Measurements from ENCODE around the gene SPATA25.
"Not testable (repeated sequence)": the region's sequence is repeated elsewhere in the genome, so short reads cannot be mapped to it uniquely, and the experiment has no call there.

Gene SPATA25

DNA sequence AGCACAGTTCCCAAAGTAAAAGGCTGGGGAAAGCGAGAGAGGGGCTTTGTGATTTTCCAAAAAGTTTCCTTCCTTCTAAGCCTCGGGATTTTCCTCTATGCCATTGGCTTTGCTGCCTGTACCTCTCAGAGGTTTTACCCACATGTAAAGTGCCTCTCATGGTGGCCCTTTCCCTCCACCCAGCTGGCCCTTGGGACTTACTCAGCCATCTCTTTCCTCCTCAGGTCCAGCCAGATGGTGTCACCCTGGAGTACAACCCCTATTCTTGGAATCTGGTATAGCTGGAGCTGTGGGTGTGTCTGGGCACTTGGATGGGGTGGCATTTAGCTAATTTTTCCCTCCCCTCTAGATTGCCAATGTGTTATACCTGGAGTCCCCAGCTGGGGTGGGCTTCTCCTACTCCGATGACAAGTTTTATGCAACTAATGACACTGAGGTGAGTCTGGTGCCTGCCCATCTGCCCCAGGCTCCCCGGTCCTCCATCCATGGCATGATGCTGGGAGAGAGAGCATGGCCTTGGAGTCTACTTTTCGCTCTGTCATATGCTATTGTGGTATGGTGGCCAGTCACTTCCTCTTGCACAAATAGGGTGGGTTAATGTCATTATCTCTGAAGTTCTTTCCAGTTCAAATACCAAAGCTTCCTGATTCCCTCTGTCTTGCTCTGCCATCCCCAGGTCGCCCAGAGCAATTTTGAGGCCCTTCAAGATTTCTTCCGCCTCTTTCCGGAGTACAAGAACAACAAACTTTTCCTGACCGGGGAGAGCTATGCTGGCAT, 4.8 kb upstream of the SPATA25 start:
- no peak for DNase-seq

DNA sequence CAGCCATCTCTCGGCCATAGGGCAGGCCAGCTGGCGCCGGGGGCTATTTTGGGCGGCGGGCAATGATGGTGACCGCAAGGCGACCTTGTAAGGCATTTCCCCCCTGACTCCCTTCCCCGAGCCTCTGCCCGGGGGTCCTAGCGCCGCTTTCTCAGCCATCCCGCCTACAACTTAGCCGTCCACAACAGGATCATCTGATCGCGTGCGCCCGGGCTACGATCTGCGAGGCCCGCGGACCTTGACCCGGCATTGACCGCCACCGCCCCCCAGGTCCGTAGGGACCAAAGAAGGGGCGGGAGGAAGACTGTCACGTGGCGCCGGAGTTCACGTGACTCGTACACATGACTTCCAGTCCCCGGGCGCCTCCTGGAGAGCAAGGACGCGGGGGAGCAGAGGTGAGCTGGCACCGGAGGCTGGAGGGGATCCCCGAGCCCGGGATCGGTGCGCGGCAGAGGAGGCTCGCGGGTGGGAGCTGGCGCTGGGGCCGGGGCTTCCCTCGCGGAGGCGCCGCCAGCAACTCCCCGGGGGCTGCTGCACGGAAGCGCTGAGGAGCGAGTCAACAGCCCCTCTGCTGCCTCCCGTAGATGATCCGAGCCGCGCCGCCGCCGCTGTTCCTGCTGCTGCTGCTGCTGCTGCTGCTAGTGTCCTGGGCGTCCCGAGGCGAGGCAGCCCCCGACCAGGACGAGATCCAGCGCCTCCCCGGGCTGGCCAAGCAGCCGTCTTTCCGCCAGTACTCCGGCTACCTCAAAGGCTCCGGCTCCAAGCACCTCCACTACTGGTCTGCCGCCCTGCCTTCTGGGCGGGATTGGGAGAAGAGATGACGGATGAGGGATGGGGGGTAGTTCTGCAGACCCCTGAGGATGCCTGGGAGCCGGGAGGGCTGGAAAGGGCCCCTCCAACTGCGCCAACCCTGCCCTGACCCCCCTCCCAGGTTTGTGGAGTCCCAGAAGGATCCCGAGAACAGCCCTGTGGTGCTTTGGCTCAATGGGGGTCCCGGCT, 3.9 kb upstream of the SPATA25 start, which contains the start of the genes CTSA and NEURL2:
Gene CTSA (plus strand): TSS at position 351 of the 999 bp plus-strand sequence. CDS start 234 bp downstream, at position 585.
Gene NEURL2 (minus strand): TSS at position 224 of the 999 bp plus-strand sequence. CDS start 217 bp downstream, at position 7.
- DNase-seq, result peak; percentile 89 to 94

GRCh38 chr20:45890077-45890984, 2.9 kb upstream of the SPATA25 start:
- peak; percentile 79 to 83 for DNase-seq

GRCh38 chr20:45888681-45889080, 1.3 kb upstream of the SPATA25 start:
- DNase-seq, result no peak

DNA sequence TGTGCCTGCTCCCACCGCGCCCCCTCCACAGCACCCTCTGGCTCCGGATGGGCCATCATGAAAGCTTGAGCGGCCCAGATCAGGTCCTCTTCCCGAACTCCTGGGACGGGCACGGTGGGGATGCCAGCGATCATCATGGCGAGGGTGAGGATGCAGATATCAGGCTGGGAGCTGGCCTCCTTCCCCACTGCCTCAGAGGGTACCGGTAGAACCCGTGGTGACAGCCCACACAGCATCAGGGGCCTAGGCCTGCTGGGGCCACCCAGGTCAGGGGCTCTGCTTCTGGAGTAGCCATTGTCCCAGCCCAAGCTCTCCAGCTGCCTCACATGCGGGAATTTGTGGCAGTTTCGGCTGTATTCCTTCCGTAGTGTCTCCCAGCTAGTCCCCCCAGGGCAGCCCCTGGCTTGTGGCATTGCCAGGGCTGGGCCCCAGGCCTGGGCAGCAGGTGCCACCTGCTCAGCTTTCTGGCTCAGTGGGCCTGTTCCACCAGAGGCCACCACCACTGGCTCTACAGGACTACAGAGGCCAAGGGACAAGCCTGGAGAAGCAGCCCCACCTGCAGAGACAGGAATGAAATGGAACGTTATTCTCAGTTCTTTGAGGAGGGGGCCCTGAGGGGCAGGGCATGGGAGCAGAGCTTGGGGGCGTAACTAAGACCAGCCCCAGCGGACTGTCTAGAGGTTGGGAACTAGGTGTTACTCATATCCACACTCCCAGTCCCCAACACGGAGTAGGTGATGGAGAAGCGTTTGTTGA, 654 bp downstream of the SPATA25 start:
- no peak for DNase-seq

DNA sequence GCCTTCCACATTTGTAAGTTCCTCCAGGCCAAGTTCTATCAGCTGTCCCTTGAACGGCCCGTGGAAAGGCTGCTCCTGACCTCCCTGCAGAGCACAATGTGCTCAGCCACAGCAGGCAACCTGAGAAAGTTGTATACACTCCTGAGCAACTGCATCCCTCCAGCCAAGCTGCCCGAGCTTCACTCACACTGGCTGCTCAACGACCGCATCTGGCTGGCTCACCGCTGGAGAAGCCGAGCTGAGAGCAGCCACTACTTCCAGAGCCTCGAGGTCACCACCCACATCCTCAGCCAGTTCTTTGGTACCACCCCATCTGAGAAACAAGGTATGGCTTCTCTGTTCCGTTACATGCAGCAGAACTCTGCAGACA, 4.3 kb downstream of the SPATA25 start:
- no peak for DNase-seq

- no peak for DNase-seq
These were observed 4.8 kb downstream of the SPATA25 start for GRCh38 chr20:45882469-45883099.

- peak; percentile 99 for DNase-seq
These were observed 6.2 kb downstream of the SPATA25 start, which contains the start of gene ZSWIM1 for GRCh38 chr20:45880988-45881788. Gene ZSWIM1 (plus strand): TSS chr20:45881227. CDS start chr20:45882593, 1,366 bp downstream.

DNA sequence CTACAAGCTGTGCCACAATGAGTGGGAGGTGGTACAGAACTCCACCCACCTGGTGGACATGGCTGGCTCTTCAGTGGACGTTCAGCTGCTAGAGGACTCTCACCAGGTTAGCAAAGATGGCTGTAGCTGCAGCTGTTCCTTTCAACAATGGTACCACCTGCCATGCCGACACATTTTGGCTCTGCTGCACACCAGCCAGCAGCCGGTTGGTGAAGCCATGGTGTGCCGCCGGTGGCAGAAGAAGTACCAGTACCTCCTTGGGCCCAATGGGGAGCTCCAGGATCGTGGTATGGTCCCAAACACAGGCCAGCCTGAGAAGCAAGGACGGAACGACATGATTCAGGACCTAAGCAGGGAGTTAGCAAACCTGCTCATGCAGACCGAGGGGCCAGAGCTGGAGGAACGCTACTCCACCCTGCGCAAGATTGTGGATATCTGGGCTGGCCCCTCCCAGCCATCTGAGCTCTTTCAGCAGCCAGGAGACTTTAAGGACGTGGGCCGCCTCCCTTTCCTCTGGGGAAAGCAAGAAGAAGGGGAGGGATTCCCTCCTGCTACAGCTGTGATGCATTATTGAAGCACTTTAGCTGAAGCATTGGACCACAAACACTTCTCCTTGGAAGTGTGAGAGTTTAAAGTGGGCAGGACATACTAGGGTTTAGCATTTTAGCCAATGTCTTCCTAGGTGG, 9.2 kb downstream of the SPATA25 start:
- no peak for DNase-seq

GRCh38 chr20:45874576-45874975, 12.8 kb downstream of the SPATA25 start:
- no peak for DNase-seq

DNA sequence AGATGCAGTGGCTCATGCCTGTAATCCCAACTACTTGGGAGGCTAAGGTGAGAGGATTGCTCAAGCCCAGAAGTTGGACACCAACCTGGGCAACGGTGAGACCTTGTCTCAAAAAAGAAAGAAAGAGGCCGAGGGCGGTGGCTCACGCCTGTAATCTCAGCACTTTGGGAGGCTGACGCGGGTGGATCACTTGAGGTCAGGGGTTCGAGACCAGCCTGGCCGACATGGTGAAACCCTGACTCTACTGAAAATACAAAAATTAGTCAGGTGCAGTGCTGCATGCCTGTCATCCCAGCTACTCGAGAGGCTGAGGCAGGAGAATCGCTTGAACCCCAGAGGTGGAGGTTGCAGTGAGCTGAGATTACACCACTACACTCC, 13.3 kb downstream of the SPATA25 start:
- DNase-seq, result not testable (repeated sequence)

GRCh38 chr20:45873409-45874103, 13.9 kb downstream of the SPATA25 start:
- no peak for DNase-seq

GRCh38 chr20:45872626-45873025, 14.8 kb downstream of the SPATA25 start:
- no peak for DNase-seq

DNA sequence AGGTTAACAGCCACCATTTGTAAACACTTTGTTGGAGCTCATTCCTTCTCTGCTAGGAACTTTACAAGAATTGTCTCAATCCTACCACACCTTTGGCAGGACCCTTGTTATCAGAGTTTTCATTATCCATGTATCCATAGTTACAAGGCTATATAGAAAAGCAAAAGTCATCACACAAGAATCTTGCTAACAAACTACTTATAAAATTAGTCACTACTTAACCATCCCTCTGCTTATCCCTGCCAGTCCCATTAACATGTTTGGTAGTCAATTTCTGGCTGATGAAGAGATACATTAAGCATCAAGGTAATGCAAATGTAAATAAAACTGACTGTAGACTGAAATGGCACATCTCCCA, 19.6 kb downstream of the SPATA25 start:
- no peak for DNase-seq

DNA sequence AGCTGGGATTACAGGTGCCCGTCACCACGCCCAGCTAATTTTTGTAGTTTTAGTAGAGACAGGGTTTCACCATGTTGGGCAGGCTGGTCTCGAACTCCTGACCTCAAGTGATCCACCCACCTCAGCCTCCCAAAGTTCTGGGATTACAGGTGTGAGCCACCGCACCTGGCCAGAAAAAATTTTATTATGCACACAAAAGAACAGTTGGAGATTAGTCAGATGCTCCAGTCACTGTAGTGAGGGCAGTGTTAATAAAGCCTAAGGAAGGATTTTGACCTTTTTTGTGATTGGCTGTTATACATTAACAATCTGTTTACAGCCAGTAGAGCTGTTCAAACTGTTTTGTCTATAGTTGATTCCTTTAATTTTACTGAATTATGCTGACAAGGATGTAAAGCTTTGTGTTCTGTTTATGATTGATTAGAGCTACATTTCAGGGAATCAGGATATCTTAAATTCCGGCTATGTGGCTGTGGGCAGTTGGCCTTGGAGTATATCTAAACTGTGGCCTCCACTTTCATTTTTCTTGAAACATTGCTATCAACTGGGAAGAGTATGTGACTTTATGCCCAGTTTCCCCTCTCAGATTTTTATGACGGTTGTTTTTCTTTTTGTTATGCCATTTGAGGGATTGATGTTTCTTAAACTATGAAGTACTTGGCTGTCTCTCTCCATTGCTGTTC, 20.1 kb downstream of the SPATA25 start:
- DNase-seq, result no peak

DNA sequence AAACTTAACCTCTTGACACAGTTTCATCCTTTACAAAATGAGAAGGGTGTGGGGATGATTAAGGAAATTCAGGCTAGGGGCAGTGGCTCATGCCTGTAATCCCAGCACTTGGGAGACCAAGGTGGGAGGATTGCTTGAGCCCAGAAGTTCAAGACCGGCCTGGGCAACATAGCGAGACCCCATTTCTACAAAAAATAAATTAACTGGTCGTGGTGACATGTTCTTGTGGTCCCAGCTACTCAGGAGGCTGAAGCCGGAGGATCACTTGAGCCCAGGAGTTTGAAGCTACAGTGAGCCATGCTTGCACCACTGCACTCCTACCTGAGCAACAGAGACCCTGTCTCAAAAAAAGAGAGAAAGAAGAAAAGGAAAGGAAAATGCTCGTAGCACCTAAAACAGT, 21.0 kb downstream of the SPATA25 start:
- no peak for DNase-seq

DNA sequence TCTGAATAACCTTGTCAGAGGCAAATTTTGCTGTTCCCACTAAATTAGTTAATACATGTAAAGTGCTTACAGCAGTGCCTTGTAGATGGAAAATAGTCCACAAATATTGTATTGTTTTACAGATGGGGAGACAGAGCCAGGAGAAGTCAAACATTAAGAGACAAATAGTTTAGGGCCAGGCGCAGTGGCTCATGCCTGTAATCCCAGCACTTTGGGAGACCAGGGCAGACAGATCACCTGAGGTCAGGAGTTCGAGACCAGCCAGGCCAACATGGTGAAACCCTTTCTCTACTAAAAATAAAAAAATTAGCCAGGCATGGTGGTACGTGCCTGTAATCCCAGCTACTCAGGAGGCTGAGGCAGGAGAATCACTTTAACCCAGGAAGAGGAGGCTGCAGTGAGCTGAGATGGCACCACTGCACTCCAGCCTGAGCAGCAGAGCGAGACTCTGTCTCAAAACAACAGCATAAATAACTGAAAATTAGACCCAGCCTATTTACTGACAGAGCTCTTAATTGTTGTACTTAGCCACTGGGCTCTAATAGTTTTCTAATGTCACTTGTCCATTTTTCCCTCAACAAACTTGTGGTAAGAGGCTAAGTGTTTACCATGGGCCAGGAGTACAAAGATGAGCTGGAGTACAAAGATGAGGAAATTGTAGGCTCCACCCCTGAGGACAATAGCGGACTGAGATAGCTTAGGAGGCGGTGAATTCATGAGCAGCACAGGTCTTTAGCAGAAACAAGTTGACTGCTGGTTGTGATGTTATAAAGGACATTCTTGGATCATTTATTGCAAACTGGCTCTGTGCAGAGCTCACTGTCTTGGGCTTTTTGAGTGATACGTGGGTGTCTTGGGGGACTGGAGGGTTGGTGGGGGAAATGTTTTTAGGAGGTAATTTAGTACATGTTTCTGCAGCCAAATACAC, 23.6 kb downstream of the SPATA25 start:
- DNase-seq, result no peak
